Tongue (tissue), 2 donors: Measurements from ENCODE around the gene CRYBG1. TPM values are rescaled to one million over a fixed set of nuclear protein-coding genes. Genes with fewer than 3 reads are reported as not detected.
"Not testable (repeated sequence)": the region's sequence is repeated elsewhere in the genome, so short reads cannot be mapped to it uniquely, and the experiment has no call there.

Experiments
- DNase-seq: peaks from one replicate; pipeline ENCODE4 v3.0.0-alpha.2; 2015
- total RNA-seq: library from RNA; depleted of rRNA; stranded (reverse); fragments of >200 nt; gene quantifications from one replicate; pipeline ENCODE4 v1.2.3, GENCODE V29; 2014

The CRYBG1 gene
- total RNA-seq, 1 donor from 2014 or later: 18.7 TPM

GRCh38 chr6:106555767-106556166, 195.2 kb downstream of the CRYBG1 start:
- no peak for DNase-seq

- no peak for DNase-seq
These were observed 195.9 kb downstream of the CRYBG1 start for GRCh38 chr6:106556368-106556960.

GRCh38 chr6:106557837-106558236, 197.3 kb downstream of the CRYBG1 start:
- no peak for DNase-seq

- no peak for DNase-seq
These were observed 197.8 kb downstream of the CRYBG1 start for GRCh38 chr6:106558364-106558763.

GRCh38 chr6:106559659-106560058, 199.1 kb downstream of the CRYBG1 start:
- DNase-seq: not testable (repeated sequence)

- DNase-seq: no peak
These were observed 200.6 kb downstream of the CRYBG1 start for GRCh38 chr6:106560996-106561685.

GRCh38 chr6:106561686-106562405, 201.3 kb downstream of the CRYBG1 start:
- DNase-seq: peak; percentile 35

- DNase-seq: peak; percentile 30
These were observed 203.1 kb downstream of the CRYBG1 start for GRCh38 chr6:106563614-106564013.

GRCh38 chr6:106564476-106564875, 204.0 kb downstream of the CRYBG1 start:
- no peak for DNase-seq

GRCh38 chr6:106568530-106568929, 208.0 kb downstream of the CRYBG1 start:
- no peak for DNase-seq

GRCh38 chr6:106569428-106569827, 208.9 kb downstream of the CRYBG1 start:
- no peak for DNase-seq

- no peak for DNase-seq
These were observed 211.9 kb downstream of the CRYBG1 start for GRCh38 chr6:106572436-106572835.

GRCh38 chr6:106572875-106573585, 212.5 kb downstream of the CRYBG1 start:
- DNase-seq: no peak

- no peak for DNase-seq
These were observed 214.4 kb downstream of the CRYBG1 start for GRCh38 chr6:106574741-106575458.

- DNase-seq: no peak
These were observed 218.8 kb downstream of the CRYBG1 start for GRCh38 chr6:106579281-106579680.

- no peak for DNase-seq
These were observed 221.0 kb downstream of the CRYBG1 start for GRCh38 chr6:106581468-106581867.

GRCh38 chr6:106586815-106587415, 226.4 kb downstream of the CRYBG1 start:
- no peak for DNase-seq

GRCh38 chr6:106588937-106589336, 228.4 kb downstream of the CRYBG1 start:
- not testable (repeated sequence) for DNase-seq

GRCh38 chr6:106591111-106591825, 230.8 kb downstream of the CRYBG1 start:
- DNase-seq: no peak

GRCh38 chr6:106599440-106599839, 238.9 kb downstream of the CRYBG1 start:
- no peak for DNase-seq

- DNase-seq: no peak
These were observed 239.8 kb downstream of the CRYBG1 start for GRCh38 chr6:106600329-106600728.
